HG03060 (cell line): Measurements from ENCODE around the gene WDR44.
"Not testable (repeated sequence)": the region's sequence is repeated elsewhere in the genome, so short reads cannot be mapped to it uniquely, and the experiment has no call there.

Experiments used
- ATAC-seq: cut with Tn5 transposase; IDR thresholded peaks from one replicate; pipeline ENCODE4 v1.9.1; 2021; ENCODE audit warnings: low read depth, moderate number of reproducible peaks; ENCODE audit not compliant: unreplicated experiment

WDR44 gene

GRCh38 chrX:118480172-118480571 lies 134.3 kb downstream of the WDR44 start:
- no peak for ATAC-seq

- not testable (repeated sequence) for ATAC-seq
Measured at GRCh38 chrX:118482384-118482783, 136.5 kb downstream of the WDR44 start.

- no peak for ATAC-seq
Measured at GRCh38 chrX:118484216-118484903, 138.5 kb downstream of the WDR44 start.

GRCh38 chrX:118486693-118487092 lies 140.8 kb downstream of the WDR44 start:
- not testable (repeated sequence) for ATAC-seq

GRCh38 chrX:118493016-118493415 lies 147.1 kb downstream of the WDR44 start:
- no peak for ATAC-seq

- ATAC-seq, result no peak
Measured at GRCh38 chrX:118493653-118494297, 147.9 kb downstream of the WDR44 start.

GRCh38 chrX:118495061-118495921 lies 149.4 kb downstream of the WDR44 start, which contains the start of gene DOCK11:
TSS of gene DOCK11 (plus strand) at chrX:118495815. CDS start at chrX:118495972, 157 bp downstream.
- ATAC-seq, result no peak

GRCh38 chrX:118495958-118496762 lies 150.3 kb downstream of the WDR44 start:
- peak; percentile 61 for ATAC-seq

- ATAC-seq, result no peak
Measured at GRCh38 chrX:118496763-118497079, 150.8 kb downstream of the WDR44 start.

- no peak for ATAC-seq
Measured at GRCh38 chrX:118497180-118497818, 151.4 kb downstream of the WDR44 start.

GRCh38 chrX:118498351-118498750 lies 152.4 kb downstream of the WDR44 start:
- no peak for ATAC-seq

GRCh38 chrX:118498755-118499154 lies 152.8 kb downstream of the WDR44 start:
- ATAC-seq, result no peak

GRCh38 chrX:118499295-118499694 lies 153.4 kb downstream of the WDR44 start:
- no peak for ATAC-seq
